Stimulated activated CD4-positive, alpha-beta T cell treated with anti-CD3 and anti-CD28 coated beads, Interleukin-12 subunit alpha, Interleukin-12 subunit beta, amount 100 ng/mL, for 24 hours (primary cell): ENCODE data around the gene ATAD2B.
"Not testable (repeated sequence)": the region's sequence is repeated elsewhere in the genome, so short reads cannot be mapped to it uniquely, and the experiment has no call there.

Experiments used
- DNase-seq, 2 experiments: peaks; one replicate each; pipeline ENCODE4 v3.0.0-alpha.2; 2020; ENCODE audit warnings: low read depth in 2 of 2

ATAD2B gene

DNA sequence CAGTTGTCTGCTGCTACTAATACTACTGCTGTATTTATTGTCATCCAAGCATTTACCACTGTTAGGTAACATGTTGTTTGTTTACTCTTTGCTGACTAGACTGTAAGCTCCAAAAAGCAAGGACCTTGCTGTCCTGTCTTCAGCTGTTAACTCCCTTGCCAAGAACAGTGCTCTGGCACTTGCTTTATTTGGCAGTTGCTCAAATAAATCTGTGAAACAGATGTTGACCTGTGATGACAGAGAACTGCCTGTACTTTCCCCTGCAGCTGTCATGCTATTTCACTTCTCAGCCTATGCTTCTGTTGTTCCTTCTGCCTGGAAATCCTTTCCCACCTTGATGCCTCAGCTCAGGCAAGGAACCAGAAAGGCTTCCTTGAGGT lies 181.2 kb downstream of the ATAD2B start:
- no peak for DNase-seq

- DNase-seq, result no peak
These were observed 181.7 kb downstream of the ATAD2B start for GRCh38 chr2:23745068-23745725.

DNA sequence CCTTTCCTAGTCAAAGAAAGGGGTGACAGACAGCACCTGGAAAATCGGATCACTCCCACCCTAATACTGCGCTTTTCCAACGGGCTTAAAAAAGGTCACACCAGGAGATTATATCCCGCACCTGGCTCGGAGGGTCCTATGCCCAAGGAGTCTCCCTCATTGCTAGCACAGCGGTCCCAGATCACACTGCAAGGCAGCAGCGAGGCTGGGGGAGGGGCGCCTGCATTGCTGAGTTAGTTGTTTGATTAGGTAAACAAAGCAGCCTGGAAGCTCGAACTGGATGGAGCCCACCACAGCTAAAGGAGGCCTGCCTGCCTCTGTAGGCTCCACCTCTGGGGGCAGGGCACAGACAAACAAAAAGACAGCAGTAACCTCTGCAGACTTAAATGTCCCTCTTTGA lies 190.1 kb downstream of the ATAD2B start:
- DNase-seq, result not testable (repeated sequence)

- no peak for DNase-seq
These were observed 192.5 kb downstream of the ATAD2B start for GRCh38 chr2:23734416-23734815.

DNA sequence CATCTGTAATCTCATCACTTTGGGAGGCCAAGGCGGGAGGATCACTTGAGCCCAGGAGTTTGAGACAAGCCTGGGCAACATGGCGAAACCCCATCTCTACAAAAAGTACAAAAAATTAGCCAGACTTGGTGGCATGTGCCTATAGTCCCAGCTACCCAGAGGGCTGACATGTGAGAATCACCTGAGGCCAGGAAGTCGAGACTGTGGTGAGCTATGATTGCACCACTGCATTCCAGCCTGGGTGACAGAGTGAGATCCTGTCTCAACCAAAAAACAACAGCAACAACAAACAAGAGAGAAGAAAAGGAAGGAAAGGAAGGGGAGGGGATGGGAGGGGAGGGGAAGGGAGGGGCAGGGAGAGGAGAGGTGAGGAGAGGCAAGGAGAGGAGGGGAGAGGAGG lies 203.9 kb downstream of the ATAD2B start:
- not testable (repeated sequence) for DNase-seq

DNA sequence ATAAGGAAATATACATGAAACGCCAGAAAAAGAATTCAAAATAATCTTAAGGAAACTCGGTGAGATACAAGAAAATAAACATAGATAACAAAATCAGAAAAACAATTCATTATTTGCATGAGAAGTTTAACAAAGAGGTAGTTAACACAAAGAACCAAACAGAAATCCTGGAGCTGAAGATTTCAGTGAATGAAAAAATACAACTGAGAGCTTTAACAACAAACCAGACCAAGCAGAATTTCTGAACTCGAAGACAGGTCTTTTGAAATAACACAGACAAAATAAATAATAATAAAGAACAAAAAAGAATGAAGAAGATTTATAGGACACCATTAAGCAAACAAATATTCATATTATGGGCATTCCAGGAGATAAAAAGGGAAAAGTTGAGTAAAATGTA lies 204.7 kb downstream of the ATAD2B start:
- DNase-seq, result no peak

DNA sequence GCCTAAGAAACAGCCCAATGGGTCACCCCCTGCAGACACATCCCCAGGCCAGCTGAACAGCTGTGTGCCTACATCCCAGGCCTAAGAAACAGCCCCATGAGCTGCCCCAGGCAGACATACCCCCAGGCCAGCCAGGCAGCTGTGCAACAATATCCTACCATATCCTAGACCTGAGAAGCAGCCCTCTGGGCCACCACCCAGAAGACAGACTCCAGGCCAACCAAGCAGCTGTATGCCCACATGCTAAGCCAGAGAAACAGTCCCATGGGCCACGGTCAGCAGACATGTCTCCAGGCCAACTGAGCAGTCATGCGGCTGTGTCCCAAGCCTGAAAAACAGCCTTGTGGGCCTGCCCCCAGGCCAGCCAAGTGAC lies 205.5 kb downstream of the ATAD2B start:
- no peak for DNase-seq

DNA sequence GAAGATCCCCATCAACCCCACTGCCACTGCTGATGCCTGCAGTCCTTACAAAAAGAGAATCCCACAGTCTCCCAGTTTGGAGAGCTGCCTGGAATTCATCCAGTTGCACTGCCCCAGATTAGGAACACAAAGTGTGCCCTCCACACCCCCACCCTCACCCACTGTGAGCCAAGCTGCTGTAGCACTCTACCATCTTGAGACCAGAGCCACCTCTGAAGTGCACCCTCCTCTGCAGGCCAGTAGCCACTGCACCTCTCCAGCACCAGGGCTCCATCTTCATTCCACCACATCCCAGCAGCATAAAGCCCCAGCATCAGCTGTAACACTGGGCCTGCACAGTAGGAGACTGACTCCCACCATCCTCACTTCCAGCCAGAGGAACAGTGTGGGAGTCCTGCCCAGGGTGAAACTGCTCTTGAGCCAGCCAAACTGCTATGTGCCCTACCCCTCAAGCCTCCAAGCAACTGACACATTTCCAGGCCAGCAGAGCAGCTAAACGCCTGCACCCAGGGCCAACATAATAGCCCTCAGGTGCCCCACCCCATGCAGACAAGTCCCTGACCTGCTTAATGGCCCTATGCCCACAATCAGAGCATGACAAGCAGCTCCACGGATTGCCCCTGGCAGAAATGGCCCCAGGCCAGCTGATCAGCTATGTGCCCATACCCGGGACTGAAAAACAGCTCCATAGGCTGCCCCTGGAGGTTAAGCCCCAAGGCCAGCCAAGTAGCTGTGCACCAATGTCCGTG lies 206.0 kb downstream of the ATAD2B start:
- no peak for DNase-seq

- DNase-seq, result no peak
These were observed 207.2 kb downstream of the ATAD2B start for GRCh38 chr2:23719716-23720115.

DNA sequence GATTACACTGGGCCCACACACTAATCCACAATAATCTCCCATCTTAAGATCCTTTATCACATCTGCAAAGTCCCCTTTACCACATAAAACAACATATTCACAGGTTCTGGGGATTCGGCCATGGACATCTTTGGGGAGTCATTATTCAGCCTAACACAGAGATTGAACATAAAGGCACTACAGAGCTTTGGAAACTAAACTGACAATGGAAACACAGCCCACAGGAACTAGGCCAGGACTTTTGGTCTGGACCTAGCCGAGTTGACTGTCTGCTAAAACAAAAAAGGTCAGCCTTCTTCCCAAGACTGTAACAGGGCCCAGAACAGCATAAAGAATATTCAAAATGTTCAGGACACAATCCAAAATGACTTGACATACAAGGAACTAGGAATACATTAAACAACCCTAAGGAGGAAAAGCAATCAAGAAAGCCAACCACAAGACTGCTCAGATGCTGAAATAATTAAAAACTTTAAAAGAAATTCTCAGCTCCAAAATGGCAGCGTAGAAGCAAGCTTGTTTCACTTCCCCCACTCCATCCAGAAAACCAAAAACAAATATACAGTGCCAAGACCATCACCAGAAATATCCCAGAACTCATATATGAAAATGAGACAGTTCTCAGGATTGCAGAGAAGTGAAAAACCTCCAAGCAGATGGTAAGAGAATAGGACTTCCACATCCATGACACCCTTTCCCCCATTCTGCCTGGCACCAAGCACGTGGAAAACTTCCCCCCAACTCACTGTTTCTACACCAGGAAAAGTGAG lies 207.8 kb downstream of the ATAD2B start:
- DNase-seq, result no peak

GRCh38 chr2:23713351-23713750 lies 213.6 kb downstream of the ATAD2B start:
- no peak for DNase-seq

DNA sequence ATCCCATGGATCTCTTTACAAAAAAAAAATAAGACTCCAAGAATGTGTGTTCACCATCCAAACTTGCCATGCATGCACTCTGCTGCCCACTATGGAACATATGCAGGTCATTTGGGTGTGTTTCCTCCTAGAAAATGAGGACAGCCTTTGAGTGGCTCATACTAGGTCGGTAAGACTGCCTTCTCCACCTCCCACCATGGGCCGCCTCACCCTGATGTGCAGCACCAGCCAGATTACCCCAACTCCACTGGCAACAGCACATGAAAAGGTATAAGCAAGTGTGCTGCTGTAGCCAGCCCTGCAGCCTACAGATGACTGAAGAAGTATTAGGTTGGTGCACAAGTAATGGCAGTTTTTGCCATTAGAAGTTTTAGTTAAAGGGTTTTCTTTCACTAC lies 214.2 kb downstream of the ATAD2B start:
- no peak for DNase-seq

GRCh38 chr2:23711979-23712755 lies 214.8 kb downstream of the ATAD2B start:
- DNase-seq, result no peak

DNA sequence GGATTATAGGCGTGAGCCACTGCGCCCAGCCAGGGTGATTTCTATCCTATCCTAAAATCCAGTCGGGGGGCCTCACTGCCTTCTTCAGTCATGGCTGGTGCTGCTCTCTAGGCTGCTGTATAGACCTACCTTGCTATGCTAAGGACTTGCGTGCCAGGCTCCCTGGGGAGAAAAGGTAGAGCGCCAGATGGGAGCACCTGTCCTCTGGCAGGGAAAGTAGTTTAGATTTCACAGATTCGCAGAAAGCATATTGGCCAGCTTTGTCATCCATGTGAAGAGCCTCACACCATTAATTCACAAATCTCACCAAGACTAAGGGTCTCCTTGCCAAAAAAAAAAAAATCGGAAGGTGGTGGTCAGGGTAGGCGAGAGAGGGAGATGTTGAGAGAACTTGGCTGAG lies 217.6 kb downstream of the ATAD2B start:
- no peak for DNase-seq

DNA sequence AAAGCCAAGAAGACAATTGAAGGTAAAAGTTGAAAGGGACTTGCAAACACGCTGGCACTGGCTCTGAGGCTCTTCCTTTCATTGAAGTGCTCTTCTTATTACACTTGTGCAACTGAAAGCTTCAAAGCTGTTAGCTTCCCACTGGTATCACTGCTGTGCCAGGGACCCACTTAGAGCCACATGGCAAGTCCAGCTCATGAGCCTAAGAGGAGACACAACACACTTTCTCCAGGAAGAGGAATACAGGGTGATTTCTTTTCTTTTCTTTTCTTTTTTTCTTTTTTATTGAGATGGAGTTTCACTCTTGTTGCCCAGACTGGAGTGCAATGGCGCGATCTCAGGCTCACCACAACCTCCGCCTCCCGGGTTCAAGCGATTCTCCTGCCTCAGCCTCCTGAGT lies 218.2 kb downstream of the ATAD2B start:
- no peak for DNase-seq

DNA sequence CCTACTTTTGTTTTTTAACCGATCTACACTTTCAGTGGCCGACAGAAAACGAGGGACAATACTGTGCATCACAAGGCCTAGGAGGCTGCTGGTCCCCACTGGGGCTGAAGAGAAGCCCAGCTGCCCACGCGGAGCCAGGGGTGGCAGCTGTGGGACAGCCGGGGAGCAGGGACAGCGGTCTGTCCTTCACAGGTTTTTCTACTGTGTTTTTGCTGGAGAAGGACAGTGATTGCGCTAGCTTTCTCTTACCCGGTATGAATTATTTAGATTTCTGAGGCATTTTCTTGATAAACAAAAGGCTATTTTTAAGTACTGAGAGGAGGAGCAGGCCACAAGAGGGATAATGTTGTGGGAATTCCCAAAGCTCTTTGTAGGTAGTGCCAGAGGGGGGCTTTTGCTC lies 219.8 kb downstream of the ATAD2B start:
- no peak for DNase-seq

GRCh38 chr2:23706613-23707078 lies 220.3 kb downstream of the ATAD2B start:
- DNase-seq, result no peak

DNA sequence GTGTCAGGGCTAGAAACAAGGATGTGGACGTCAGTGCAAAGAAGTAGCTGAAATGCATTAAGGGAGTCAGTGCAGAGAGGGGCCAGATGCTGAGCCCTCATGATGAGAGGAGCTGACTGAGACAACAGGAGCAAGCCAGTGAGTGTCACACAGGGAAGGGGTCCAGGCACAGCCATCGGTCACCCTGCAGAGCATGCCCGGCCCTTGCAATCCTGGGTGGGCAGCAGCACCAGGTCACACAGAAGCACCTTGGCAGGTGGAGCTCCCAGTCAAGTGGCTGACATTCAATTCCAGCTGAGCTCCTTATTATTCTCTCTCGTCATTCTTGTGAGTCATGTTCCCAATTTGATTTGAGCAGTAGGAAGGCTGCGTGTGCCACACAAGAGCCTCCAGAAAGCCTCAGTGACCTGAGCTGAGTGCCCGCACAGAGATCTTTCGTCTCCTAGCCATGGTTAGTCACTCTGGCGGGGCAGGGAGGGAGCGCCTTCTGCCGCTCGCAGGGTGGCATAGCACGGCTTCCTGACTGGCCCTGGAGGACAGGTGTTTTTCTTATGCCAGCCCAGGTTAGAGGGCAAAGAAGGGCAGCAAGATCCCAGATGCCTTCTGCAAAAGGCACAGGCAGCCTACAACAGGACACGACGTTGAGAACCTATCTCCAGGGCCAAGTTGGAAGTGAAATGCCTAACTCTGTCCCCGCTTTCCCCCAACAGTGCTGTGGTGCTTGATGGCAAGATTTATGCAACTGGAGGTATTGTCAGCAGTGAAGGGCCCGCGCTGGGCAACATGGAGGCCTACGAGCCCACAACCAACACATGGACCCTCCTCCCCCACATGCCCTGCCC lies 220.9 kb downstream of the ATAD2B start:
- DNase-seq, result no peak

- no peak for DNase-seq
These were observed 223.1 kb downstream of the ATAD2B start for GRCh38 chr2:23703583-23704385.

- DNase-seq, result no peak
These were observed 223.8 kb downstream of the ATAD2B start for GRCh38 chr2:23703037-23703582.
